ENCODE measurements around the gene CDH15. TPM values are rescaled to one million over a fixed set of nuclear protein-coding genes. Genes with fewer than 3 reads are reported as not detected.

CDH15 gene
- total RNA-seq, 1 donor from 2014 or later = not detected

DNA sequence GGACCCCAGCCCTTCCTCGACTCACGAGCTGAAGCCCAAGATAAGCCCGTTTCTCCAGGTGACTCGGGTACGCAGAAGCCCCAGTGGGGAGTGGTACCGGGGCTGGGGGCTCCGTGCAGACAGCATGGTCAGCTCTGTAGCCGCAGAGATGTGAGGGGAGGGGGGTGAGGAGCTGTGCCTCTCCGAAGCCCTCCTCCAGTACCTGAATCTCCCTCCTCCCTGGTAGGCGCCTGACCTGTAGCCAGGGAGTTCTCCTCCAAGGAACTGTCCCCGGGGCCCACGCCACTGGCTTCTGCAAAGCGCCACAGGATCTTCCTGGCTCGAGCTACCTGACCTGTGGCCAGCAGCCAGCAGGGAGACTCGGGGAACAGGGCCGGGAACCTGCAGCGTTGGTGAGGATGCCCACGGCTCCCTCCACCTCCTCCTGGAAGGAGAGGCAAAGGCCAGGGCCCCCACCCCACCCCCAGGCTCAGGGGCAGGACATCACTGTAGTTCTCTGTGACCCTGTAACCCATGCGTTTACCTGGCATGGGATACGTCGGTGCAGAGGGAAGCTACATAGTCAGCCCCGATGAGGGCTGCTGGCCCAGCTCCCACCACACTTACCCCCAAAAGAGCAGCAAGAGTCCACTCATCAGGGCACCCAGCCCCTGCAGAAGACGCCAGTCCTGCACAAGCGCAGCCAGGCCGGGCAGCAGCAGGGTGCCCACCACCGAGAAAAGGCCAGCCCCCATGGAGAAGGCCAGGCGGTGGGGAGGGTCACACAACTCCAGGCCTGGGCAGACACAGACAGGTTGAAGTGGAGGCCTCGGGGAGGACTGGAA lies 27.1 kb downstream of the CDH15 start:
- no peak for DNase-seq (ENCODE audit: low spot score)

DNA sequence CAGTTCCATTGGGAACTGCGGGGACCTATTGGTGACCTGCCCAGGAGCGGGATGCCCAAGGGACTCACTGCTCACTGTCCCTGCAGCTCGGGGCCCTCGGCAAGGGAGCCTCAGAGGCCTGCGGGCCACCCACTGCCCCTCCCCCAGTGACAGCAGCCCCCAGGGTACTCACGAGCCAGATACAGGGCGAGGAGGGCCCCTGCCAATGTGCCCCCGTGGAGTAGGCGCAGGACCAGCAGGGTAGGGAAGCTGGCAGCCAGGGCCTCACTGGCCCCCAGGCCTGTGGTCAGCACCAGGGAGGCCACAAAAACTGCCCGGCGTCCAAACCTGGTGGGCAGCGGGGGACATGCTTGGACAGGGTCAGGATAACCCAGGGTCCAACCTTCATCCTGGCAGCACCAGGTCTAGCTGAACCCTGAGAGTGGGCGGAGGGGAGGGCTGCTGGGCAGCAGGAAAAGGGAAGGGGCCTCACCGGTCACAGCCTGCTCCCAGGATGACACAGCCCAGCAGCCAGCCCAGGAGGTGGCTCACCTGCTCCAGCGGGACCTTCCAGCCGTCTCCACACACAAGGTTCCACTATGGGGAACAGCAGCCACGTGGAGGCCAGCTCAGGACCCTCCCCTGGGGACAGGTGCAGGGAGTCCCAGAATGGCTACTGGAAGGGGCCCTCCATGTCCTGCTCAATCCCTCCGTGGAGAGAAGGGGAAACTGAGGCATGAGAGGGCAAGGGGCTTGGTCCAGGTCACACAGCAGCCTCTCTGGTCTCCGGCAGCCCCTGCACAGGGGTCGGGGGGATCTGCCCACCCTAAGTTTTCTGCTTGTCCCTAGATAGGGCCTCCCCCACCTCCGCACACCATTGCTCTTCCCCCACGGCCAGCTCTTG lies 27.9 kb downstream of the CDH15 start:
- DNase-seq (ENCODE audit: low spot score) = no peak

DNA sequence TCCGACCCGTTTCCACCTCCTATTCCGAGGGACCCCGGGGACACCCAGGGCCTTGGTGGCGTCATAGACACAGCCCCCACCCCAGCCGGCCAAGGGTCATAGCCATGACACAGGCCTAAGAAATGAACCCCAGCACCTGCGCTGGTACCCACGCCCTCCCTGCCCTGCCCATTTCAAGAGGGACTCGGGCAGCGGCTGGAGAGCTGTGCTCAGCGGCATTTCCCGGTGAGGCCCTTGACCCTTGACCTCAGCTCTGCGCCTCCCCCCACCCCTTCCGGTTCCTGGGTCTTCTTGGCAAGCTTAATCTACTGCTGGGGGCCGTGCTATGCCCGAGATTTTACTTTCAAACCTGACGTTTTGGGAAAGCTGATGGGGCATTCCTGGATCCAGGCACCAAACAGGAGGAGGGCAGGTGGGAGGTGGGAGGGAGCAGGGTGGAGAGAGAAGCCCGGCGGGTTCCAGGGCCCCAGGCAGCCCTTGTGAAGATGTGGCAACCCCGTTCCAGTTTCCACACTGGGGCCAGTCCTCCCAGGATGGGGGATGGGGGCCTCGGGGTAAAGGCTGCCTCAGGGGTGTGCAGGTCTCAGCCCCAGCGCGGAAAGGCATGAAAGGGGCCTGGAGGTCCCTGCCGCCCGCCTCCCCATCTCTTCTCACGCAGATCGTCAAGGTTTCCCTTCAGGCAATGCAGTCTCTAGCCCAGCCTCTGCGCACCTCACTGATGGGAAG lies 28.7 kb downstream of the CDH15 start, which contains the start of gene SLC22A31:
SLC22A31 (minus strand) TSS at position 414 of the 726 bp plus-strand sequence; CDS start at position 378, 36 bp downstream.
- DNase-seq (ENCODE audit: low spot score) = no peak

DNA sequence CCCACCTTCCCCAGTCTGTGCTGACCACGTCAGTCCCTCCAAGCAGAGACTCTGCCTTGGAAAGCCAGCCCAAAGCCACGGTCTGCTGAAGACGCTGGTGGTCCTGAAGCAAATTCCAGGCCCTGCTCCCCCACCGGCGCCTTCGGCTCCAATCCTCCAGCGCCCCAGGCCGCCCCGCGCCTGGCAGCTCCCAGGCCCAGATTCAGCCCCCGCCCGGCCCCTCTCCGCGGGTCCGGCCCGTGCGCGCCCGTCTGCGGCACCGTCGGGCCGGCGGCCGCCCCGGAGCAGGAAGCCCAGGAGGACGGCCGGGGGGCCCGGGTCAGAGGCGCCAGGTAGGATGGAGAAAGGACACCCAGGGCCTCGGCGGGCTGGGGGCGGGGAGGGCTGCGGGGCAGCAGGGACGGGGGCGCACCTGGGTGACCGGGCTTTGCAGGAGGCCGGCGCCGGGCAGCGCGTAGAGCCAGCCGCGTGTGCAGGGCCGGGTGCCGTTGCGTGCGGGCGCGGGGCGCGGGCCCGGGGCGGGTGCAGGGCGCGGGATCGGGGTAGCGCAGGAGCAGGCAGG lies 29.4 kb downstream of the CDH15 start:
- DNase-seq (ENCODE audit: low spot score) = no peak

DNA sequence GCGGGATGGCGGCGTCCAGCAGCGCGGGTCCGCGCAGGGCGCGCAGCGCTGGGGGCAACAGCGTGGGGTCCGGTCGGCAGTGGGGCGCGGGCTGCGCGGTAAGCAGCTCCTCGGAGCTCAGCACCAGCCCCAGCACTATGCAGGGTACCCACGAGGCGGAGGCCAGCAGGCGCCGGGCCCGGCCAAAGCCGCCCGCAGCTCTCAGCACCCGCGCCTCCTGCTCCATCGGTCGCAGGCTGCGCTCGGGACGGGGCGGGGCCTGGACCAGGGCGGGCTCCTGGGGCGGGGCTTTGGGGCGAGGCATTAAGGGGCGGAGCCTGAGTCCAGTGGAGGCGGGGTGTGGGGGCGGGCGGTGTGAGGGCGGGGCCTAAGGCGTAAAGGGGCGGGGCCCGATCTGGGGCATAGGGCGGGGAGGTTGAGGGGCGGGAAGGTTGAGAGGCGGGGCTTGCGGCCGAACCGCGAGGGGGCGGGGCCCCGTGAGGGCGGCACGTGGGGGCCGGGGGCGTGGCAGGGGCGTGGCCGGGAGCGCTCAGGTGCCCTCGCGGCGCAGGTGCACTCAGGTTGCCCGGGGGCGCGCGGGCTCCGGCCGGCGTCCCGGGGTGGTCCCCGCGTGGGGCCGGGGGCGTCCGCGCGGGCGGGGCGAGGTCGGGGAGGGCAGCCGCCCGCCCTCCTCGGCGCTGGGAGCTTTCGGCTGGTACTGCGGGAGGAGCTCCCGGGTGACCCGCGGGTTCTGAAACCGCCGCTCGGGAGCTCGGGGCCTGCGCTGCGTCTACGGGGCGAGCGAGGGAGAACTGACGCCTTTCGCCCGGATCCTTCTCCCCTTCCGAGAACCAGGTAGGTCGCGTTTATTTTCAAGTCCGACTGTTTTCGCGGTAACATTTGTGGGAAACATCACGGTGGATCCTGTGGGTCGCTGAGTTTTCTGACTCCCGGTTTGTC lies 30.2 kb downstream of the CDH15 start:
- no peak for DNase-seq (ENCODE audit: low spot score)

DNA sequence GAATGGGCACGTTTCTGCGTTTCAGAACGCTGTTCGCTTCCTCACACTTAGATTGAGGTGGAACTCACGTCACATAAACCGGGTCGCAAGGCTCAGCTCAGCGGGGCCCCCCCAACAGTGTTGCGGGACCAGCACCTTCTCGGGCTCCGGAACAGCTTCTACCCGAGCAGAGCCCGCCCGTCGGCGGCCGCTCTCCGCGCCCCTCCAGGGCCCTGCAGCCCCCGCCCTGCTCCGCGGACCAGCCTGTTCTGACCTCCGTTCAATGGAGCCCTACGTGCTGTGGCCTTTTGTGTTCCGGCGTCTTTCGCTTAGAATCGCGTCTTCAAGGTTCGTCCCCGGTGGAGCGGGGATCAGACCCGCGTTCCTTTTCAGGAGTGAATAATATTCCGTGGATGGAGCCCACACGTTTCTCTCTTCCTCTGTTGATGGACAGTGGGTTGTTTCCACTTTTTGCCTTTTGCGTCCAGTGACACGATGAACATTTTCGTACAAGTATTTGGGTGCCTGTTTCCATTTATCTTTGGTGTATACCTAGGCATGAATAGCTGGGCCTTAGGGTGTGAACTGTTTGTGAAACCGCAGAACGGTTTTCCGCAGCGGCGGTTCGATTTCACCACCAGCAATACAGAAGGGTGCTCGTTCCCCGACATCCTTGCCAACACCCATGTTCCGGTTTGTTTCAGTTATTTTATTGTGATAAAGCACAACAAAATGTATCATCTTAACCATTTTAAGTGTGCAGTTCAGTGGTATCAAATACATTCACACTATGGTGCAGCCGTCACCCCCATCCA lies 31.1 kb downstream of the CDH15 start:
- no peak for DNase-seq (ENCODE audit: low spot score)

DNA sequence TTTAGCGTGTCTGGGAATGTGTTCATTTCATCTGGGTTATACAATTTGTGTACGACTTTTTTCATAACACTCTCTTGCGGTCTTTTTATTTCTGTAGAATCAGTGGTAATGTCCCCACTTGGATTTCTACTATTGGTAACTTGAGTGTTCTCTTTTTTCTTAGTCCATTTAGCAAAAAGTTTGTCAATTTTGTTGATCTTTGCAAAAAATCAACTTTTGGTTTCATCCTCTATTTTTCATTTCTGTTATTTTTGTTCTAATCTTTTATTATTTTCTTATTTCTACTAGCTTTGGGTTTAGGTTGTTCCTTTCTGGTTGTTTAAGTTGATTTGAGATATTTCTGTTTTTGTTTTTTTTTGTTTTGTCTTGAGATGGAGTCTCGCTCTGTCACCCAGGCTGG lies 36.4 kb downstream of the CDH15 start:
- no peak for DNase-seq (ENCODE audit: low spot score)

DNA sequence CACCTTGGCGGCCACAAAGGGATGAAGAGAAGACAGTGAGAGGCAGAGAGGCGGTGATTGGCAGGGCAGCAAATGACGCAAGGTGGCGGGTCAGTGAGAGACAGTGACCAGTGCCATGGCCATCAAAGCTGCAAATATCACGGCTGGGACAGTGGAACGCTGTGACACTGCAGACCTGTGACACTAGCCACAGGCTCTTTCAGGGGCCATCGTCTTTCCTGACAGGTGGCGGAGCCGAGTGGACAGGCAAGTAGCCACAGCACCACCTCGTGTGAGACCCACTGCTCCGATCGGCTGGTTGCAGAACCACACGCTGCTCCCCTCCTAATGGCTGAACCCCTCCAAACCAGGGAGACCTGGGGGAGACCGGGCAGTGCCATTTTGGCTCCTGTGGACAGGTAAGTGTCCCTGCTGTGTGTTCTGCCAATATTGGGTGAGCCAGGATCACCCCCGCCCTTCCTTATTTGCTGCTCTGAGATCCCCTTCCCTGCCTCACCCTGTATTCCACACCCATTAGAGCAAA lies 38.0 kb downstream of the CDH15 start:
- DNase-seq (ENCODE audit: low spot score) = no peak

DNA sequence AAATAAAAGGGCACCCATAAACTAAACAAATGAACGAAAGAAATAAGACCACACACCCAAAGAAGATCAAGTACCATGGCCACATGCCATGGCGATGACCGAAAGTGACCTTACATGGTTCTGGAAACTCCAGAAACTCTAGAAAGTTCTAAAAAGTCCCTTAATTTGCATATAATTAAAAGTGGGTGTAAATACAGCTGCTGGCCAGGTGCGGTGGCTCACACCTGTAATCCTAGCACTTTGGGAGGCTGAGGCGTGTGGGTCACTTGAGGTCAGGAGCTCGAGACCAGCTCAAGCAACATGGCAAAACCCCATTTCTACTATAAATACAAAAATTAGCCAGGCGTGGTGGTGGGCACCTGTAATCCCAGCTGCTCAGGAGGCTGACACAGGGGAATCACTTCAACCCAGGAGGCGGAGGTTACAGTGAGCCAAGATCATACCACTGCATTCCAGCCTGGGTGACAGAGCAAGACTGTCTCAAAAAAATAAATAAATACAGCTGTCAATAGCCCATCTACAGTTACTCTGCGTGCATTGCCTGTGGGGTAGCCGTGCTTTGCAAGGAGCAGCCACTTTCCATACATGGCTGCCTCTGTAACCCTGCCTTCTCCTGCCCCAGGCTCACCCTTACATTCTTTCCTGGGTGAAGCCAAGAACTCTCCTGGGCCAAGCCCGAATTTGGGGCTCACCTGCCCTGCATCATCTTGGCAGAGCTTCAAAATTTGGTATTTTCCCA lies 38.8 kb downstream of the CDH15 start:
- no peak for DNase-seq (ENCODE audit: low spot score)

DNA sequence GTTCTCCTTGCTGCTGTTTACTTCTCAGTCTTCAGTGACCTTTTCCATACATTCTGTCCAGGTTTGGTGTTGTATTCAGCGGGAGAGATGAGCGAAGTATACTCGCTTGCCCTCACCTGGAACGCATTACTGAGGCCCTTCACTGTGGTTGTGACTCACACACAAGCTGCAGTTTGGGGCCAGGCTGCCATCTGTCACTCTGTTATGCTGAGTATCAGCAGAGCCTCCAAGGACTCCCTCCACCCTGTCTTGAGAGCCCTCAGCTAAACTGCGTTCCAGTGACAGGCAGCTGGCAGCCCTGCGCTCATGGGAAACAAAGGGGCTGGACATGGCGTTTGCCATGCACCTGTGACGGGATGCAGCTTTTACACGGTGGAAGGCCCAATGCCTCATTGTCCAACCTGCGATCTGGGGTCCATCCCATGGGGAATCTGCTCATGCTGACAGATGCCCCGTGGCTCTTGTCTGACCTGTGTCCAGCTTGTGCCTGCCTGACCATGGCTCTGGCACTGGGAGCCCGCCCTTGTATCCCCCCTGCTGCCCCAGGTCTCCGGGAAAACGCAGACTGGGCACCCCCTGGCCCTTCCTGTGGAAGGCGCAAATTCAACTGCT lies 39.5 kb downstream of the CDH15 start:
- DNase-seq (ENCODE audit: low spot score) = no peak

DNA sequence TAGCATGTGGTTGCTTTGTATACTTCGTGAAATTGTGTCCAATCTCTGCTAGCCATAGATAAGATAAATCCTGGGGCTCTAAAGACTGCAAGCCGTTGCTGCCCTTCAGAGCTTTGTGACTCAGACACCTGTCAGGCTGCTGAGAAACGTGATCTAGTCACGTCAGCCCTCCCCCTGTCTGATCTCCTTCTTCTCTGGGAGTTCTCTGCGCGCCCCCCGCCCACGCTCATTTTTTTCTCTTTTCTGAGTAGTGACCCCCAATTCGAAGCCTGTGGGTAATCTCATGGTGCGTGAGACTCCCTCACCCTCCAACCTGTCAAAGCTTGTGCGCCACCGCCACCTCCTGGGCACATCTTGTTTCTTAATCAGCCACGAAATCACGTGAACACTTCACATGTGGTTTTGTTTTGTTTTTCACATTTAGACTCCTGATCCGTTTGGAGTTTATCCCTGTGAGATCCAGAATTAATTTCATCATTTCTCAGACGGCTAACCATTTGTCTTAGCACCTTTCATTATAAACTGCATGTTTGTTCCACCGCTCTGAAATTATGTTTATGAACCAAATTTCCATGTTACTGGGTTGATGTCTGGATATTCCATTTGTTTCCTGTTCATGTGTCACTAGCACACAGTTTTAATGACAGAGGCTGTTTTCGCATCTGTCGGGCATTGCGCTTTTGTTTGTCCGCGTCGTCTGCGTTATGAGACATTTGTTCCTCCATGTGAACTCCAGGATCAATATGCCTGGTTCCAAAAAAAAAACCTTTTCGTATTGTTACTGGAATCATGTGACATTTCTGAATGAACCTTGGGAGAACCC lies 45.0 kb downstream of the CDH15 start:
- DNase-seq (ENCODE audit: low spot score) = no peak

DNA sequence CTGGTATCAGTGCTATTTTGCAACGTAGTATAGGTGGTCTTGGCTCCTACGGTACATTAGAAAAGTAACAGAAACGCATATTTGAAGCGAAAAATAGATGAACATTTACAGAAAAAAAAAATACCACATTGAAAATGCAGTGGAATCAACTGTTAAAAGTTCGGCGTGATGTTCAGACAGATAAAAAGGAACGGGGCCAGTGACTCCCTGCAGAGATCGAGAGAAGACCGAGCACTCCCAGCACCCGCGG lies 45.5 kb downstream of the CDH15 start:
- DNase-seq (ENCODE audit: low spot score) = no peak

DNA sequence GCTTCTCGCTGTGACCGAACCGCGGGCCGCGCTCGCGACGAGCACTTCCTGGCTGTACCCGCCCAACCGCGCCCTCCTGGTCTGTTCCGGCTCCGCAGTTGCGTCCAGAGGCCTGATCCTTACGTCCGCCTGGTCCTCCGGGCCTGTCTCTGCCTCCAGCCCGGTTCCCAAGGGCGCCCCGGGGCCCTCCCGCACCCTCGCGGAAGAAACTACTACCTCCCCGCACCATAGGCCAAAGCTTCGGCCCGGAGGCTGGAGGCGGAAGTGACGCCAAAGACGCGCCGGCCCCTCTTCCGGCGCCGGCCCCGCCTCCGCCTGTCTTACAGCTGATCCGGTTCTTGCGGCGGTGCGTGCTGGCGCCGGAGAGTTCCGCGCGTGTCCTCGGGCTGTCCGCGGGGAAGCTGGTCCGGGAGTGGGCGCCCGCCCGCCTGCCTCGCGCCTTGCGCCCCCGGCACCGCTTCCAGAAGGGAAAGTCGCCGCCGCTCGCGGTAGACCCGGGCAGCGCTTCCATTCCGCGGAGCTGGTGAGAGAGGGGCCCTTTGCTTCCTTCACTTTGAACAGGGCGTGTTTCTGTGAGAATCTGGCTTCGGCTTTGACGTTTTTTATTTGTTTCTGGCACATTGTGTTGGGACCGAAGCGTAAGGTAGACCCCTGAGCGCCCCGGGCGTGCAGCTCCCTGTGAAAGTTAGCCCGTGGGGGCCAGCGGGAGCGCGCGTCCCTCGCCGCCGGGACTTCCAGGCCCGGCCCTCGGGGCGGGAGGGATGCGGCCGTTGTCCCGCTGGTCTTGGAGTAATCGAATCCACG lies 46.0 kb downstream of the CDH15 start, which contains the start of gene ZNF778:
ZNF778 (plus strand) TSS at position 316 of the 804 bp plus-strand sequence. CDS start 3,425 bp downstream, outside the sequence.
- peak; percentile 94 for DNase-seq (ENCODE audit: low spot score)

DNA sequence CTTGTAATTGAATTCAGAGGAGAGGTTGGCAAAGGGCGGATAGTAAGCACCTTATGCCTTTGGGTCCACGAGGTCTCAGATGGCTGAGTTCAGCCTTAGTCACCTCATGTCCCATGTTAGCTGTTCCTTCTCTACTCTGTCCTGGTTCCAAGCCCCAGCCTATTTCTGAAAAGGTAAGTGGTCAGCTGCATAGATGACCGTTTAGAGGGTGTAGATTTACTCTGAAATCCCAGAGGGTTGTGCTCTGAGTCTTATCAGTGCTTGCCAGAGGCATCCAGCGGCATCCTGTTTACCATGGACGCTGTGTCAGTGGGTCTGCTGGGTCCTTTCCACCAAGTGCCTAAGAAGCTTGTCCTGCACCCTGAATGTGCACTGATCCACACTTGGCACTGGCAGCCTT lies 47.8 kb downstream of the CDH15 start:
- no peak for DNase-seq (ENCODE audit: low spot score)

DNA sequence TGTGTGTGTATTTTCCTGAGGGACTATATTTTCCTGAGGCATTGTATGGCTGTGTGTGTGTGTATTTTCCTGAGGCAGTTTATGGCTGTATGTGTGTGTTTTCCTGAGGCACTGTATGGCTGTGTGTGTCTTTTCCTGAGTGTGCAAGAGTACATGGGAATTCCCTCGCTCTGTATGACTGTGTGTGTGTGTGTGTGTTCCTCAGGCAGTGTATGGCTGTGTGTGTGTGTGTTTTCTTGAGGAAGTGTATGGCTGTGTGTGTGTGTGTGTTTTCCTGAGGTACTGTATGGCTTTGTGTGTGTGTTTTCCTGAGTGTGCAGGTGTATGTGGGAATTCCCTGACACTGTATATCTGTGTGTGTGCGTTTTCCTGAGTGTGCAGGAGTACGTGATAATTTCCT lies 50.1 kb downstream of the CDH15 start:
- DNase-seq (ENCODE audit: low spot score) = no peak

DNA sequence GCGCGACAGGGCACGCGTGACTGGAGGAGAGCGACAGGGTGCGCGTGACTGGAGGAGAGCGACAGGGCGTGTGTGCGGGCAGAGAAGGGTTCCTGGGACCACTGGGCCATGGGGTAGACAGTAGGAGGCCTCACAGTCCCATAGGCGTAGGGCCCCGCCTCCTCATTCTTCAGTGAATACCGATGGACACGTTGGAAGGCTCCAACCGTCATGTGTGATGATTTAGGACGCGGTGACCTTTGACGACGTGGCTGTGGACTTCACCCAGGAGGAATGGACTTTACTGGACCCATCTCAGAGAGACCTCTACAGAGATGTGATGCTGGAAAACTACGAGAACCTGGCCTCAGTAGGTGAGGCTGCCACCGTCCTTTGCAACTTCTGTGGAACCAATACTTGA lies 51.4 kb downstream of the CDH15 start:
- DNase-seq (ENCODE audit: low spot score) = no peak

Data from mesenteric fat pad (tissue), 1 donor.